Prostate gland (tissue), 2 donors: Measurements from ENCODE around the gene ACP4.

ENCODE experiments used
- CTCF ChIP-seq, 4 experiments: fragments of 200-600 bp in 2 of 4; fragments of 450-650 bp in 2 of 4; sonication (generic) in 2 of 4; IDR thresholded peaks; 1 replicate in 3 of 4; 2 replicates in 1 of 4; pipeline ENCODE4 v1.5.1; 2016 to 2019; ENCODE audit warnings: antibody characterized with exemption in 4 of 4, mild to moderate bottlenecking in 2 of 4, moderate library complexity in 2 of 4
- POLR2A ChIP-seq: fragments of 450-650 bp; IDR thresholded peaks from one replicate; pipeline ENCODE4 v1.6.1; 2016; ENCODE audit warnings: antibody characterized with exemption, mild to moderate bottlenecking

GRCh38 chr19:50741179-50741933 is 48.9 kb upstream of the ACP4 start:
- TF ChIP-seq CTCF (IDR thresholded peaks at IDR 0.05) (no peak), POLR2A (no peak)
